C4-2B (cell line): Measurements from ENCODE around the gene CCDC33.

Experiments used
- H3K27ac ChIP-seq: fragments of 450-650 bp; 2 replicates; pipeline ENCODE4 v1.5.1; 2017
- ZFX ChIP-seq: fragments of 450-650 bp; IDR thresholded peaks from 2 replicates; pipeline ENCODE4 v1.6.1; 2017
- TF ChIP-seq, protein P1 (sequence below): fragments of 450-650 bp; conservative IDR thresholded peaks from 2 replicates; pipeline ENCODE4 v1.5.1; 2017; ENCODE audit warnings: mild to moderate bottlenecking

The CCDC33 gene

DNA sequence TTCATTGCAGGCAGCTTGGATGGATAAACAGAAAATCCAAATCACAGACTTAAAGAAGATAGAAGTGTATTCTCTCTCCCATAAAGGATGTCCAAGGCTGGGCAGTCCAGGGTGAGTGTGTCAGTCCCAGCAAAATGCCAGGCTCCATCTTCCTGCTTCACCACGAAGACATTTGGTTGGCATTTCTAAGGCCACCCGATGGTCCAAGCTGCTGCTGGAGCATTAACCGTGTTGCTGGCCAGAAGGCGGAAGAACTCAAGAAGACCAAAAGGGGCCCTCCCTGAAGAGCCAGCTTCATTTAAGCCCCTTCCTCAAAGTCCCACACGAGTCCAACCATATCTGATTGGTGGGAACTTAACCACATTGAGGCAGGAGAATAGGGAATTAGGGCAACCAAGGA is 134.3 kb downstream of the CCDC33 start:
- TF ChIP-seq, protein P1, sequence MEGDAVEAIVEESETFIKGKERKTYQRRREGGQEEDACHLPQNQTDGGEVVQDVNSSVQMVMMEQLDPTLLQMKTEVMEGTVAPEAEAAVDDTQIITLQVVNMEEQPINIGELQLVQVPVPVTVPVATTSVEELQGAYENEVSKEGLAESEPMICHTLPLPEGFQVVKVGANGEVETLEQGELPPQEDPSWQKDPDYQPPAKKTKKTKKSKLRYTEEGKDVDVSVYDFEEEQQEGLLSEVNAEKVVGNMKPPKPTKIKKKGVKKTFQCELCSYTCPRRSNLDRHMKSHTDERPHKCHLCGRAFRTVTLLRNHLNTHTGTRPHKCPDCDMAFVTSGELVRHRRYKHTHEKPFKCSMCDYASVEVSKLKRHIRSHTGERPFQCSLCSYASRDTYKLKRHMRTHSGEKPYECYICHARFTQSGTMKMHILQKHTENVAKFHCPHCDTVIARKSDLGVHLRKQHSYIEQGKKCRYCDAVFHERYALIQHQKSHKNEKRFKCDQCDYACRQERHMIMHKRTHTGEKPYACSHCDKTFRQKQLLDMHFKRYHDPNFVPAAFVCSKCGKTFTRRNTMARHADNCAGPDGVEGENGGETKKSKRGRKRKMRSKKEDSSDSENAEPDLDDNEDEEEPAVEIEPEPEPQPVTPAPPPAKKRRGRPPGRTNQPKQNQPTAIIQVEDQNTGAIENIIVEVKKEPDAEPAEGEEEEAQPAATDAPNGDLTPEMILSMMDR, result no peak
- no peak for TF ChIP-seq ZFX
- H3K27ac ChIP-seq, result no peak overlapping the region

DNA sequence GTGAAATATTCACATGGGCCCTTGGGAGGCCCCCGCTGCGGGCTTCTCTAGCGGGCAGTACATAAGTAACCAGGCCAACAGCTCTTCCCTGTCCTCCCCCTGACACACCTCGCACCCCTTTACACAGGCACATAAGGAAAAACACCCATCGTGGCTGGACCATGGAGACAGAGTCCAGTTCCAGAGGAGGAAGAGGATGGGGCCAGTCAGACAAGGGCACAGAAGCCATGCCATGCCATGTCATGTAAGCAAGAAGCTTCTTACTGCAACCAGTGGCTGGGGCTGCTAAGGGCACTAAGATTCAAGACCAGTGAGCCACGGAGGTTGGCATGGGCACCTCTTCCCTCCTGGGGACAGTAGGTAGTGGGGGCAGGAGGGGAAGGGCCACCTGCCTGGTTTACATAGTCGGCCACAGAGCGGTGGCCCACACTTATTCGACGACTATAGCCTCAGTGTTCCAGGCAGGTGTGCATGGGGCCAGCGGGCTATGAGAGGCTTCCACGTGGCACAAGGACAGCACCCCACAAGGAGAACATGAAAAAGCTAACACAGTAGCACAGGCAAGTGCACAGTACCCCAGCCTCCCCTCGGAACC is 137.0 kb downstream of the CCDC33 start:
- peak overlapping the region; percentile 59 for H3K27ac ChIP-seq

DNA sequence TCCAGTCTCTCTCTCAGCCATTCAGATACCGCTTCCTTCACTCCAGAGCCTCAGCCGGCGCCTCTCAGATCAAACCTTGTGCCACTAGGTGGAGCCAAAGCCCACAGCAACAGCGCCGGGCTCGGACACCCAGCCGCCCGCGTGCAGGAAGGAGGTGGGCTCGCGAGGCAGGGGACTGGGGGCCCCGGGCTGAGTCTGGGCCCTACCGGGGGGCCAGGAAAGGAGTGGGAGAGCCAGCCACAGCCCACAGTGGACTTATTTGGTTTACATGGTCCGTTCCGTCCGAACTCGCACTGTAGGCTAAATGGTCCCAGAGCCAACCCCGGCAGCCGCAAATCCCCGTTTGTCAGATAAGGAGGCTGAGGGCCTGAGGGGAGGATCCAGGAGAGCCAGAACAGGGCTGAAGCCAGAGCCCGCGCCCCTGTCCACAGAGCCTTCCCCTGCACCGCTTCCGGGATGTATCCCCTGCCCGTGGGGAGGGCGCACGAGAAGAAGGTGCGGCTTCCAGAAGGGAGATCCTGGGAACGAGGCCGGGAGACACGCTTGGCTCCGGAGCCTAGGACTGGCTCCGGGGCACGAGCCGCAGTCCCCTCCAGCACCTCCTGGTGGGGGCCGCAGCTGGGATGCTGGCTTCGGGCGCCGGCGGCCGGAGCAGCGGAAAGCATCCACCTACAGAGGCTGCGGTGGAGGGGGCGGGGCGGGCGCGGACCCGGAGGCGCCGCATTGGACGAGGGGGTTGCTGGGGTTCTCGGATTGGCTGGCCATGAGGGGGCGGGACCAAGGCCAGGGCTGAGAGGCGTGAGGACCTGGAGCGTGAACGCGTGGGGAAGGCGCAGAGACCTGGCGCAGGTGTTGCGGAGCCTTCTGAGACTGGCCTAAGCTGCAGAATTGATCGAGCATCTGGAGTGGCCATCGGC is 137.9 kb downstream of the CCDC33 start:
- H3K27ac ChIP-seq, result peak overlapping the region; percentile 59
- TF ChIP-seq, protein P1, result peak; percentile 92
- TF ChIP-seq ZFX, result no peak

More for the DNA sequence above, 137.0 kb downstream of the CCDC33 start:
- no peak for TF ChIP-seq ZFX
- TF ChIP-seq, protein P1, result no peak

DNA sequence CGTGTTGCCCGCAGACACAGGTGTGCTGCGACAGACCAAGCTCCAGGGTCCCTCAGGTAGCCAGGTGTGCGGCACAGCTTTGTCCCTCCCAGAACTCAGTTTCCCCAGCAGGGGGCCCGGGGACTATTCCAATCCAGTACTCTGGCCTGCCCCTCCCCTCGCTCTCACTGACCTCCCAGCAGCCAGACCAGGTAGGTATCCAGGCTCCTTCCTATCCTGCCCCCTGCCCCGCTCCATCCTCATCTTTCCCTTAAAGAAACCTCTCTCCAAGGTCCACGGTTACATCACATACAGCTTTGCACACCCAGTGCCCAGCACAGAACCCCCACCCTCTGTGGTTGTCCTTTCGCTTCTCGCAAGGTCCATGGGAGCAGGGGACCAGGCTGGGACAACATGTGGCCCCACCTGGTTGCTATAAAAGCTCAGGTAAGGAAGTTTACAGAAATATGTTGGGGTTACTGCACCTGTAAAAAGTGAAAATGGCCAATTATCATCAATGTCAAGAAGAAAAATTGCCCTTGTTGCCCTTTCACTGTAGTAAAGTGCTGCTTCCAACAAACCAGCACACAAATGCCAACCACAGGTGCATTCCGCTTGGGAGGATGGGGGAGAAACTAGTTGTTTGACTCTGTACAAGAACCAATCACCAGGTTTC is 138.6 kb downstream of the CCDC33 start:
- peak overlapping the region; percentile 59 for H3K27ac ChIP-seq

DNA sequence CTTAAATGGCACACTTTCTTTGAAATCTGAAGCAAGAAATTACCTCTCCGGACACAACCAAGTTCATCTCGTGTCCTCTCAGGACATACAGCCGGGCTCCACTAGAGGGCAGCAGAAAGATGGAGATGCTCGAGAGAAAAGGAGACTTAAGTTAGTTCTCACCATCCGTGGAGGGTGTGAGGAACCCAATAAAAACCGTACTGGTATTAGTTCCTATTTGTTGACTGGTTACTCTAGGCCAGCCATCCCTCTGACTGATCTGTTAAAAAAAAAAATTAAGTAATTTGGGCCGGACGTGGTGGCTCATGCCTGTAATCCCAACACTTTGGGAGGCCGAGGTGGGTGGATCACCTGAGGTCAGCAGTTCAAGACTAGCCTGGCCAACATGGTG is 139.2 kb downstream of the CCDC33 start:
- no peak overlapping the region for H3K27ac ChIP-seq

More for the DNA sequence above, 138.6 kb downstream of the CCDC33 start:
- TF ChIP-seq, protein P1, result no peak
- TF ChIP-seq ZFX, result no peak

DNA sequence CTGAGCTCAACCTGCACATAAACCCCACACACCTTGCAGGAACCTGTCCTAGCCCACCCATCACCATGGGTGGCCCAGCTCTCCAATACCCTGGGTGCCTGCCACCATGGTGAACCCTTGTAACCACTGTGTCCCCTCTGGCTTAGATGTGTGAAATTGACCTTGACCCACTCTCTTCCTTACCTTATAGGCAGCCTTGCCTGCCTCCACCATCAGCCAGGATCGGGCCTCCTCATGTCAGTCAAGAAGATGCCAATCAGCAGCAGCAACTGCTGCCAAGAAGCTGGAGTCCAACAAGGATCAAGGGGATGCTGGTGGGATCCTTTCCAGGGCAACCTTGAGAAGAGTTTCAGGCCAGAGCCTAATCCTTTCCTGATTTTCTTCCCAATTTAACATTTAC is 140.1 kb downstream of the CCDC33 start:
- TF ChIP-seq, protein P1, result no peak
- TF ChIP-seq ZFX, result no peak

More for the DNA sequence above, 139.2 kb downstream of the CCDC33 start:
- TF ChIP-seq, protein P1, result peak; percentile 95
- no peak for TF ChIP-seq ZFX

More for the DNA sequence above, 140.1 kb downstream of the CCDC33 start:
- H3K27ac ChIP-seq, result no peak overlapping the region
